HG03039 (cell line): Measurements from ENCODE around the gene SORBS1.

Source experiments
- ATAC-seq: cut with Tn5 transposase; IDR thresholded peaks from one replicate; pipeline ENCODE4 v1.9.1; 2021; ENCODE audit warnings: mild to moderate bottlenecking, moderate library complexity; ENCODE audit not compliant: unreplicated experiment

The SORBS1 gene

GRCh38 chr10:95542330-95542729, 18.8 kb downstream of the SORBS1 start:
- no peak for ATAC-seq

- no peak for ATAC-seq
Observed at GRCh38 chr10:95540514-95541052, 20.6 kb downstream of the SORBS1 start.

GRCh38 chr10:95539560-95540284, 21.4 kb downstream of the SORBS1 start:
- ATAC-seq: no peak

GRCh38 chr10:95538412-95538811, 22.8 kb downstream of the SORBS1 start:
- ATAC-seq: no peak

- no peak for ATAC-seq
Observed at GRCh38 chr10:95537542-95537927, 23.6 kb downstream of the SORBS1 start.

GRCh38 chr10:95536894-95537541, 24.2 kb downstream of the SORBS1 start:
- ATAC-seq: no peak

- ATAC-seq: no peak
Observed at GRCh38 chr10:95536017-95536416, 25.2 kb downstream of the SORBS1 start.

GRCh38 chr10:95535526-95535925, 25.6 kb downstream of the SORBS1 start:
- no peak for ATAC-seq

GRCh38 chr10:95533590-95533989, 27.6 kb downstream of the SORBS1 start:
- no peak for ATAC-seq

GRCh38 chr10:95532536-95532935, 28.6 kb downstream of the SORBS1 start:
- no peak for ATAC-seq

GRCh38 chr10:95531994-95532399, 29.2 kb downstream of the SORBS1 start:
- no peak for ATAC-seq

GRCh38 chr10:95531058-95531809, 29.9 kb downstream of the SORBS1 start:
- no peak for ATAC-seq

GRCh38 chr10:95530561-95530960, 30.6 kb downstream of the SORBS1 start:
- no peak for ATAC-seq

- no peak for ATAC-seq
Observed at GRCh38 chr10:95530029-95530428, 31.1 kb downstream of the SORBS1 start.

GRCh38 chr10:95526044-95526443, 35.1 kb downstream of the SORBS1 start:
- ATAC-seq: no peak

- ATAC-seq: no peak
Observed at GRCh38 chr10:95525033-95525418, 36.1 kb downstream of the SORBS1 start.

- no peak for ATAC-seq
Observed at GRCh38 chr10:95524358-95525032, 36.7 kb downstream of the SORBS1 start.

GRCh38 chr10:95522117-95522516, 39.1 kb downstream of the SORBS1 start:
- no peak for ATAC-seq

GRCh38 chr10:95520617-95521016, 40.6 kb downstream of the SORBS1 start:
- ATAC-seq: no peak

- ATAC-seq: no peak
Observed at GRCh38 chr10:95518455-95519452, 42.4 kb downstream of the SORBS1 start.
